HG03432 (cell line): ENCODE data around the gene CPA3.

ENCODE experiments used
- ATAC-seq: cut with Tn5 transposase; IDR thresholded peaks from one replicate; pipeline ENCODE4 v1.9.1; 2021; ENCODE audit warnings: mild to moderate bottlenecking, moderate library complexity; ENCODE audit not compliant: unreplicated experiment

Gene CPA3

GRCh38 chr3:148911592-148911991 lies 46.5 kb downstream of the CPA3 start:
- no peak for ATAC-seq

GRCh38 chr3:148914936-148915690 lies 50.0 kb downstream of the CPA3 start:
- no peak for ATAC-seq

- no peak for ATAC-seq
These were observed 51.0 kb downstream of the CPA3 start for GRCh38 chr3:148916132-148916531.

GRCh38 chr3:148922467-148922866 lies 57.4 kb downstream of the CPA3 start:
- ATAC-seq: no peak

GRCh38 chr3:148923592-148923991 lies 58.5 kb downstream of the CPA3 start:
- peak; percentile 46 for ATAC-seq

GRCh38 chr3:148924562-148924961 lies 59.5 kb downstream of the CPA3 start:
- ATAC-seq: no peak

- no peak for ATAC-seq
These were observed 60.7 kb downstream of the CPA3 start for GRCh38 chr3:148925845-148926244.

GRCh38 chr3:148930752-148931151 lies 65.7 kb downstream of the CPA3 start:
- no peak for ATAC-seq

GRCh38 chr3:148931574-148931973 lies 66.5 kb downstream of the CPA3 start:
- ATAC-seq: no peak

GRCh38 chr3:148932972-148933371 lies 67.9 kb downstream of the CPA3 start:
- ATAC-seq: no peak

- no peak for ATAC-seq
These were observed 72.6 kb downstream of the CPA3 start for GRCh38 chr3:148937467-148938255.

GRCh38 chr3:148938306-148938705 lies 73.2 kb downstream of the CPA3 start:
- ATAC-seq: no peak

GRCh38 chr3:148938936-148939335 lies 73.8 kb downstream of the CPA3 start:
- ATAC-seq: no peak

GRCh38 chr3:148940983-148941382 lies 75.9 kb downstream of the CPA3 start:
- ATAC-seq: no peak

GRCh38 chr3:148943506-148944205 lies 78.6 kb downstream of the CPA3 start:
- ATAC-seq: peak; percentile 98

- ATAC-seq: no peak
These were observed 80.0 kb downstream of the CPA3 start for GRCh38 chr3:148945116-148945515.
